ENCODE measurements around the gene OR11A1. TPM values are rescaled to one million over a fixed set of nuclear protein-coding genes. Genes with fewer than 3 reads are reported as not detected.

The OR11A1 gene
- total RNA-seq, 4 donors from 2014 or later: not detected

DNA sequence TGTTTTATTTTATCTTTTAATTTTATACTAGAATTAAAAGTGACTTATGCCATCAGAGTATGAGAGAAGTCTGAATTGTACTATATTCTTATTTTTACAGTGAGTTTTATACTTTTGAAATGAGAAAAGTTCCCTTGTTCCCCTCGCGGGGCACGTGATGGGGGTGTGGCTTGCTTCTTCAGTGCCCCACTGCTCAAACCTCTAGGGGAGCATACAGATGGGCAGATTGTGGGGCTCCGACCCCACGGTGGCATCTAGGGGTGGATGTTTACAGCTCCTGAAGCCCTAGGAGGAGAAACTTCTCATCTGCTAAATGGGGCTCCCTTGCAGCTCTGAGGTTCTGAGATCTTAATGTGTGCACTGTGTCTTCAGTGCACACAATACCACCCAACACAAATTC lies 42.8 kb upstream of the OR11A1 start:
- intact Hi-C loops (cut with DNase I; ENCODE audit: low total_unique reads) (loop anchor here (5.0 kb wide), 1 partner anchor 308 kb away; no protein-coding TSS in a partner anchor), in situ Hi-C loops (cut with MboI; ENCODE audit: low pct_ligation_motif_present in 1 of 4, low pct_unique_long_range_greater_than_20kb in 1 of 4, low sequenced_read_pairs in 3 of 4) (no loop called here)
- H3K27me3 ChIP-seq: peaks cover 4% of the 10 kb centered on the region
- no peak overlapping the region for H3K4me3 ChIP-seq
- TF ChIP-seq POLR2A (IDR thresholded peaks at IDR 0.05): no peak
- TF ChIP-seq, protein P1, sequence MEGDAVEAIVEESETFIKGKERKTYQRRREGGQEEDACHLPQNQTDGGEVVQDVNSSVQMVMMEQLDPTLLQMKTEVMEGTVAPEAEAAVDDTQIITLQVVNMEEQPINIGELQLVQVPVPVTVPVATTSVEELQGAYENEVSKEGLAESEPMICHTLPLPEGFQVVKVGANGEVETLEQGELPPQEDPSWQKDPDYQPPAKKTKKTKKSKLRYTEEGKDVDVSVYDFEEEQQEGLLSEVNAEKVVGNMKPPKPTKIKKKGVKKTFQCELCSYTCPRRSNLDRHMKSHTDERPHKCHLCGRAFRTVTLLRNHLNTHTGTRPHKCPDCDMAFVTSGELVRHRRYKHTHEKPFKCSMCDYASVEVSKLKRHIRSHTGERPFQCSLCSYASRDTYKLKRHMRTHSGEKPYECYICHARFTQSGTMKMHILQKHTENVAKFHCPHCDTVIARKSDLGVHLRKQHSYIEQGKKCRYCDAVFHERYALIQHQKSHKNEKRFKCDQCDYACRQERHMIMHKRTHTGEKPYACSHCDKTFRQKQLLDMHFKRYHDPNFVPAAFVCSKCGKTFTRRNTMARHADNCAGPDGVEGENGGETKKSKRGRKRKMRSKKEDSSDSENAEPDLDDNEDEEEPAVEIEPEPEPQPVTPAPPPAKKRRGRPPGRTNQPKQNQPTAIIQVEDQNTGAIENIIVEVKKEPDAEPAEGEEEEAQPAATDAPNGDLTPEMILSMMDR (IDR thresholded peaks at IDR 0.05): no peak
- TF ChIP-seq EP300 (IDR thresholded peaks at IDR 0.05; ENCODE audit: low read depth): no peak
- TF ChIP-seq POLR2AphosphoS5 (IDR thresholded peaks at IDR 0.05): no peak
- H3K4me1 ChIP-seq: no peaks in the 10 kb centered on the region
- no peaks in the 10 kb centered on the region for H3K36me3 ChIP-seq
- 75 to 78% methylated on average over 3 to 5 of the region's 5 CpGs for WGBS, 2 donors (ENCODE audit: low coverage in 1 of 2)
- H3K9me3 ChIP-seq: no peaks in the 10 kb centered on the region
- no peak overlapping the region for H3K27ac ChIP-seq
- no peak for DNase-seq

DNA sequence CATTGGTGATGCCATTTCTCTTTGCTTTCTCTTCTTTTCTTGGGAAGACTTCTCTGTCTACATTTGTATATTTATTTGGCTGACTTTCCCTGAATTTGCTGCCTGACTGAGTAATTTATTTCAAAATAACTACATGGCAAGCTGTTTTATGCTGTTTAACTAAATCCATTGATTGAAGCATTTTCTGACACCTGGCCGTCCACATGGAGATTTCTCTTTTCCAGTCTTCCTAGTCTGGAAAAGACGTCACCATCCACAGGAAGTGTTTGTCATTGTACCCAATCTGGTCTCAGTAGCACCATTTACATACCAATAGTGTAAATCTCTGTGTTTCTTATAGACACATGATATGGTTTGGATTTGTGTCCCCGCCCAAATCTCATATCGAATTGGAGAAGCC lies 40.1 kb upstream of the OR11A1 start:
- no peaks in the 10 kb centered on the region for H3K4me1 ChIP-seq
- no peak overlapping the region for H3K4me3 ChIP-seq
- TF ChIP-seq POLR2AphosphoS5 (IDR thresholded peaks at IDR 0.05): no peak
- TF ChIP-seq EP300 (IDR thresholded peaks at IDR 0.05; ENCODE audit: low read depth): no peak
- intact Hi-C loops (cut with DNase I; ENCODE audit: low total_unique reads): loop anchor here (5.0 kb wide), 1 partner anchor 310 kb away; no protein-coding TSS in a partner anchor
- no peak for DNase-seq
- WGBS, 2 donors (ENCODE audit: low coverage in 1 of 2): 74 to 80% methylated on average over 4 of the region's 4 CpGs
- peaks cover 4% of the 10 kb centered on the region for H3K27me3 ChIP-seq
- H3K36me3 ChIP-seq: no peaks in the 10 kb centered on the region
- H3K9me3 ChIP-seq: no peaks in the 10 kb centered on the region
- in situ Hi-C loops (cut with MboI; ENCODE audit: low pct_ligation_motif_present in 1 of 4, low pct_unique_long_range_greater_than_20kb in 1 of 4, low sequenced_read_pairs in 3 of 4): no loop called here
- no peak overlapping the region for H3K27ac ChIP-seq

DNA sequence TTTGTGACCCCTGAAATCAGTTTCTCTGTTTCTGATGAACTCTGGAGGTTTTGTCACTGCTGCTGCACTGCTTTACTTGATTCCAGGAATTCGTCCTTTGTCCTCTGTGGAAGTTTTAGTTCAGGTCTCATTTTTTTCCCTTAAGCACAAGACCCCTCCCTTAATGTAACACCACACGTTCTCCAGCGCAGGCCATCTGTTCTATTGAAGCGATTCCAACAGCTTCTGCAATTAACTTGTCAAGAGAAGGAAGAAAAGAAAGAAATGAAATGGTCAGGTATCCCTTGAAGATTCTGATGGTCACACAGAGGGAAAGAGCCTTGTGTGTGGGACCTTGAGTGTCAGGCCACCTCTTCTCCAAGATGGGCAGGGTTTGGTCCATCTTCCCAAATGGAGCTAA lies 38.7 kb upstream of the OR11A1 start:
- intact Hi-C loops (cut with DNase I; ENCODE audit: low total_unique reads) (loop anchor here (5.0 kb wide), 1 partner anchor 312 kb away; no protein-coding TSS in a partner anchor), in situ Hi-C loops (cut with MboI; ENCODE audit: low pct_ligation_motif_present in 1 of 4, low pct_unique_long_range_greater_than_20kb in 1 of 4, low sequenced_read_pairs in 3 of 4) (no loop called here)
- Histone ChIP-seq H3K9me3 (no peaks in the 10 kb centered on the region), H3K4me3 (no peak overlapping the region), H3K27ac (no peak overlapping the region), H3K27me3 (peaks cover 4% of the 10 kb centered on the region), H3K36me3 (no peaks in the 10 kb centered on the region), H3K4me1 (no peaks in the 10 kb centered on the region)
- 63 to 69% methylated on average over 4 of the region's 4 CpGs for WGBS, 2 donors (ENCODE audit: low coverage in 1 of 2)
- no peak for DNase-seq
- TF ChIP-seq POLR2AphosphoS5 (IDR thresholded peaks at IDR 0.05): no peak
- no peak for TF ChIP-seq EP300 (IDR thresholded peaks at IDR 0.05; ENCODE audit: low read depth)

DNA sequence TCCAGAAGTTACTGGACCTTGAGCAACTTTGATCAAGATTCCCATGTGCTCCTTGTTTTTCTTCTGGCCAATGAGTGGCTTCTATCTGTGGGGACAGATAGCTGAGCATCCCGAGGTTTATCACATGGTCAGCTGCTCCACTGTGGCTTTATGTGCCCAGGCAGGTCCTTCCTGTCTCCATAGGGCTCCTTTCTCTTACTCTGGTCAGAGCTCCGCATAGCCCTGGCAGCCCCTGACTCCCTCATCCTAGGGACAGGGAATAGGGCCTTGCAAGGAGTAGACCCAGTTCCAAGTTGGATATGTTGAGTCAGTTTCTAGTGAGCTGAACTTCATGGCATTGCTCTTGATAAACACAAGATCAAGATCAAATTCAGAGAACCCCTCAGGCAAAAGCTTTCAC lies 37.3 kb upstream of the OR11A1 start:
- Histone ChIP-seq H3K27ac (no peak overlapping the region), H3K4me3 (no peak overlapping the region), H3K36me3 (no peaks in the 10 kb centered on the region), H3K27me3 (peaks cover 4% of the 10 kb centered on the region), H3K4me1 (no peaks in the 10 kb centered on the region), H3K9me3 (no peaks in the 10 kb centered on the region)
- DNase-seq: no peak
- in situ Hi-C loops (cut with MboI; ENCODE audit: low pct_ligation_motif_present in 1 of 4, low pct_unique_long_range_greater_than_20kb in 1 of 4, low sequenced_read_pairs in 3 of 4): no loop called here
- TF ChIP-seq EP300 (IDR thresholded peaks at IDR 0.05; ENCODE audit: low read depth): no peak
- TF ChIP-seq POLR2A (IDR thresholded peaks at IDR 0.05): no peak
- TF ChIP-seq, protein P1 (IDR thresholded peaks at IDR 0.05): no peak
- TF ChIP-seq POLR2AphosphoS5 (IDR thresholded peaks at IDR 0.05): no peak
- intact Hi-C loops (cut with DNase I; ENCODE audit: low total_unique reads): no loop called here
- WGBS, 2 donors (ENCODE audit: low coverage in 1 of 2): 48 to 63% methylated on average over 2 of the region's 2 CpGs

DNA sequence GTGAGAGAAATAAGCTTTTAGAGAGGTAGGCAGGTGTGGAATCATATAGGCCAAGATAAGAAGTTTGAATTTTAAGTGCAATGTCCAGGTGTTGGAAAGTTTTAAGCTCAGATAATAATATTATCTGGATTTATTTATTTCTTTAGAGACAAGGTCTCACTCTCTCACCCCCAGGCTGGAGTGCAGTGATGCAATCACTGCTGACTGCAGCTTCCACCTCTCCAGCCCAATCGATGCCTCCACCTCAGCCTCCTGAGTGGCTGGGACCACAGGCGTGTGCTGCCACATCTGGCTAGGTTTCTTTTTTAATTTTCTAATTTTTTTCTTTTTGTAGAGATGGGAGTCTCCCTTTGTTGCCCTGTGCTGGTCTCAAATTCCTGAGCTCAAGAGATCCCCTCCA lies 36.4 kb upstream of the OR11A1 start:
- intact Hi-C loops (cut with DNase I; ENCODE audit: low total_unique reads) (no loop called here), in situ Hi-C loops (cut with MboI; ENCODE audit: low pct_ligation_motif_present in 1 of 4, low pct_unique_long_range_greater_than_20kb in 1 of 4, low sequenced_read_pairs in 3 of 4) (no loop called here)
- peaks cover 4% of the 10 kb centered on the region for H3K27me3 ChIP-seq
- no peak overlapping the region for H3K4me3 ChIP-seq
- no peaks in the 10 kb centered on the region for H3K9me3 ChIP-seq
- WGBS, 2 donors (ENCODE audit: low coverage in 1 of 2): 63 to 77% methylated on average over 2 of the region's 2 CpGs
- H3K4me1 ChIP-seq: no peaks in the 10 kb centered on the region
- TF ChIP-seq POLR2AphosphoS5 (IDR thresholded peaks at IDR 0.05): no peak
- no peak for TF ChIP-seq POLR2A (IDR thresholded peaks at IDR 0.05)
- no peak for TF ChIP-seq EP300 (IDR thresholded peaks at IDR 0.05; ENCODE audit: low read depth)
- TF ChIP-seq, protein P1 (IDR thresholded peaks at IDR 0.05): no peak
- no peak for DNase-seq
- no peaks in the 10 kb centered on the region for H3K36me3 ChIP-seq
- no peak overlapping the region for H3K27ac ChIP-seq

All from transverse colon (tissue), 4 donors.